K562 (cell line): ENCODE measurements around the gene MAP3K20. TPM values are rescaled to one million over a fixed set of nuclear protein-coding genes. Genes with fewer than 3 reads are reported as not detected.

Experiments used
- ATAC-seq: fragments of 200-7000 bp; cut with Tn5 transposase; 3 replicates; pipeline ENCODE4 v1.9.1; 2020; ENCODE audit warnings: moderate library complexity
- BruUV-seq: library from RNA; stranded (reverse); fragments of 400-500 nt; replicated peaks from 2 replicates; lab custom pipeline; 2021; lab: Mats Ljungman, UMichigan
- CTCF ChIA-PET: fragments of 300-600 bp; formaldehyde crosslinking; extraction: SDS; loops from one replicate; lab custom pipeline; 2021; ENCODE audit warnings: low intra/inter-chr PET ratio; lab: Yijun Ruan, JAX
- POLR2A ChIA-PET: fragments of 300-600, 350-650 bp; sonication (Branson Sonifier 250); formaldehyde crosslinking; extraction: SDS; loops from one replicate; lab custom pipeline; 2021; ENCODE audit warnings: antibody characterized with exemption, inconsistent platforms; lab: Yijun Ruan, JAX
- DNase-seq, 4 experiments: peaks; one replicate each; pipeline versions ENCODE4 v3.0.0 to v3.0.0-alpha.2; 2011 to 2018; ENCODE audit warnings: low spot score in 3 of 4, mixed read lengths in 3 of 4; ENCODE audit errors: extremely low read depth in 1 of 4
- FAIRE-seq: peaks from 2 replicates; lab custom pipeline; 2011; peaks lifted over from hg19 to GRCh38; lab: Jason Lieb, UNC
- H2AFZ ChIP-seq: 2 replicates; pipeline ENCODE4 v1.6.0; 2011; ENCODE audit warnings: low read depth, low read length, control low read depth, inconsistent platforms
- H3K27ac ChIP-seq: fragments of 200-600 bp; 3 replicates; pipeline ENCODE4 v1.8.0; 2011; ENCODE audit warnings: low read depth, mild to moderate bottlenecking, control low read depth, inconsistent platforms, low read length, moderate library complexity, mixed read lengths; ENCODE audit errors: extremely low read depth
- H3K27me3 ChIP-seq, 2 experiments: fragments of 300-600 bp in 1 of 2; 2 replicates in 1 of 2; 3 replicates in 1 of 2; pipeline versions ENCODE4 v1.6.0 to v1.8.0; 2011; ENCODE audit warnings: inconsistent platforms in 2 of 2, low read length in 2 of 2, mild to moderate bottlenecking in 1 of 2, mixed read lengths in 1 of 2, moderate library complexity in 1 of 2; ENCODE audit not compliant: control insufficient read depth in 2 of 2, insufficient read depth in 2 of 2
- H3K36me3 ChIP-seq: fragments of 300-600 bp; 3 replicates; pipeline ENCODE4 v1.8.0; 2011; ENCODE audit warnings: mild to moderate bottlenecking, low read length, inconsistent platforms; ENCODE audit not compliant: control insufficient read depth, insufficient read depth
- H3K4me1 ChIP-seq, 2 experiments: fragments of 200-600 bp in 1 of 2; replicated peaks in 1 of 2; 2 replicates in 1 of 2; 3 replicates in 1 of 2; pipeline versions ENCODE4 v1.5.1 to v1.8.0; 2011; ENCODE audit warnings: inconsistent platforms in 2 of 2, low read length in 2 of 2, mild to moderate bottlenecking in 1 of 2, mixed read lengths in 1 of 2, moderate library complexity in 1 of 2; ENCODE audit not compliant: control insufficient read depth in 2 of 2, insufficient read depth in 2 of 2
- H3K4me2 ChIP-seq: 2 replicates; pipeline ENCODE4 v1.6.1; 2011; ENCODE audit warnings: low read length, control low read depth, inconsistent platforms, mixed read lengths; ENCODE audit not compliant: insufficient read depth
- H3K4me3 ChIP-seq: fragments of 200-600 bp; sonication (generic), shearing (Covaris generic); 2 replicates; pipeline ENCODE4 v1.5.1; 2016; ENCODE audit warnings: control low read depth, inconsistent platforms
- H3K79me2 ChIP-seq: fragments of 200-600 bp; 3 replicates; pipeline ENCODE4 v1.8.0; 2011; ENCODE audit warnings: low read length, inconsistent platforms; ENCODE audit not compliant: control insufficient read depth, insufficient read depth
- H3K9ac ChIP-seq, 2 experiments: 2 replicates each; pipeline versions ENCODE4 v1.6.0 to v1.6.1; 2011; ENCODE audit warnings: low read depth in 2 of 2, low read length in 2 of 2, control low read depth in 1 of 2, inconsistent platforms in 1 of 2, mild to moderate bottlenecking in 1 of 2, mixed read lengths in 1 of 2; ENCODE audit not compliant: insufficient read depth in 1 of 2
- H3K9me1 ChIP-seq: one replicate; pipeline ENCODE4 v1.6.0; 2011; ENCODE audit warnings: inconsistent platforms, mild to moderate bottlenecking, low read length, moderate library complexity; ENCODE audit not compliant: control insufficient read depth, insufficient read depth
- H3K9me3 ChIP-seq: replicated peaks from 2 replicates; pipeline ENCODE4 v1.5.1; 2011; ENCODE audit warnings: low read depth, low read length, inconsistent platforms; ENCODE audit not compliant: control insufficient read depth, insufficient read depth
- H4K20me1 ChIP-seq: replicated peaks from 2 replicates; pipeline ENCODE4 v1.6.1; 2011; ENCODE audit warnings: low read length, inconsistent platforms, mixed read lengths; ENCODE audit not compliant: control insufficient read depth, insufficient read depth
- ATF2 ChIP-seq: sonication (generic); formaldehyde crosslinking; IDR thresholded peaks from 2 replicates; pipeline ENCODE4 v1.8.1; 2022; ENCODE audit warnings: missing genetic modification reagents
- CUX1 ChIP-seq: fragments of 200-800 bp; sonication (Bioruptor generic); IDR thresholded peaks from 2 replicates; pipeline ENCODE4 v1.6.1; 2016; ENCODE audit warnings: missing genetic modification characterization, missing compliant biosample characterization
- DLX4 ChIP-seq: fragments of 250-450 bp; sonication (Bioruptor Pico); IDR thresholded peaks from 2 replicates; pipeline ENCODE4 v1.6.1; 2021; ENCODE audit warnings: mild to moderate bottlenecking
- HINFP ChIP-seq: fragments of 450-650 bp; conservative IDR thresholded peaks from 2 replicates; pipeline ENCODE4 v1.6.1; 2016; ENCODE audit warnings: missing genetic modification characterization, low read depth, mild to moderate bottlenecking, control low read depth, missing compliant biosample characterization
- PML ChIP-seq: IDR thresholded peaks from 2 replicates; pipeline ENCODE4 v1.6.1; 2012; ENCODE audit warnings: low read length, inconsistent platforms
- RBBP5 ChIP-seq: fragments of 200-600 bp; sonication (generic); IDR thresholded peaks from 2 replicates; pipeline ENCODE4 v1.6.1; 2012; ENCODE audit warnings: borderline replicate concordance, mild to moderate bottlenecking, low read length, control low read depth, inconsistent platforms; ENCODE audit not compliant: insufficient read depth, poor library complexity, severe bottlenecking
- SP1 ChIP-seq: sonication (generic); formaldehyde crosslinking; IDR thresholded peaks from 2 replicates; pipeline ENCODE4 v1.8.1; 2022; ENCODE audit warnings: mild to moderate bottlenecking, missing genetic modification reagents
- ZBTB33 ChIP-seq: sonication (generic); formaldehyde crosslinking; IDR thresholded peaks from 2 replicates; pipeline ENCODE4 v1.8.1; 2023; ENCODE audit warnings: mild to moderate bottlenecking, missing genetic modification reagents
- WGBS: fragments of 100-300 bp; shearing (Covaris generic); methylation state at CpG from one replicate; pipeline ENCODE4 v1.1.6; 2016; ENCODE audit warnings: low coverage, mixed read lengths; ENCODE audit not compliant: insufficient coverage; ENCODE audit errors: missing lambda C conversion rate; 5-methylcytosine and 5-hydroxymethylcytosine counted together
- in situ Hi-C: fragments of 300-500 bp; cut with MboI; formaldehyde crosslinking; loops from 4 replicates; pipeline ENCODE4 v1.15.0; 2018; ENCODE audit warnings: inconsistent platforms, mixed read lengths
- intact Hi-C: fragments of 100-400 bp; cut with micrococcal nuclease; formaldehyde crosslinking; loops from 2 replicates; pipeline ENCODE4 v1.14.2; 2022
- polyA plus RNA-seq, 8 experiments: library from polyadenylated mRNA; depleted of rRNA in 4 of 8; stranded (reverse) in 5 of 8; unstranded in 3 of 8; fragments of >200 nt; fragmentation: Nextera tagmentation in 2 of 8; fragmentation: Illumina TruSeq in 1 of 8; extraction: Ambion mirVana in 2 of 8; extraction: Trizol in 1 of 8; gene quantifications; 2 replicates each; pipeline versions ENCODE4 v1.2.1 to v1.2.3, GENCODE V29; 2011 to 2014; ENCODE audit warnings: inconsistent platforms in 1 of 8, missing spikeins in 1 of 8
- total RNA-seq, 7 experiments: library from RNA; depleted of rRNA in 6 of 7; stranded (reverse); fragments of >200 nt in 6 of 7; fragmentation: Illumina TruSeq in 2 of 7; extraction: Trizol in 2 of 7; gene quantifications; 2 replicates each; pipeline versions ENCODE4 v1.2.1 to v1.2.3, GENCODE V29; 2011 to 2021; ENCODE audit warnings: low replicate concordance in 1 of 7

The MAP3K20 gene
- total and polyA plus RNA-seq, 9 of the 15 experiments (the other 6 are each of a cell fraction or from before 2014, with no cell fraction given), result 9.8 to 34.2 (median 27.3) TPM

GRCh38 chr2:173288561-173288960 lies 212.9 kb downstream of the MAP3K20 start:
- Histone ChIP-seq H3K36me3 (no peaks in the 10 kb centered on the region), H3K27ac (no peak overlapping the region), H3K4me1 (peaks cover 9 to 11% of the 10 kb centered on the region in 2 experiments; a peak in 4 of 5 replicates), H3K4me2 (no peak overlapping the region), H4K20me1 (no peaks in the 10 kb centered on the region), H3K9ac (no peak overlapping the region), H3K79me2 (no peaks in the 10 kb centered on the region), H3K9me1 (no peaks in the 10 kb centered on the region), H3K4me3 (no peak overlapping the region), H3K27me3 (no peaks in the 10 kb centered on the region), H3K9me3 (peaks cover 22% of the 10 kb centered on the region), H2AFZ (no peak overlapping the region)
- FAIRE-seq (no peak), DNase-seq (no peak), ATAC-seq (no peak)
- TF ChIP-seq ZBTB33 (no peak), ATF2 (CRISPR knock-in tag) (no peak), PML (no peak), SP1 (no peak), RBBP5 (no peak), HINFP (tag) (no peak), CUX1 (CRISPR knock-in tag) (no peak), DLX4 (CRISPR knock-in tag) (no peak)
- ChIA-PET POLR2A (no interaction called here), CTCF (interaction anchor here (0.6 kb wide), 1 partner anchor 503 kb away, joined by 3 read pairs; no protein-coding TSS in a partner anchor)
- no TSS peak for BruUV-seq
- WGBS, result 28% methylated on average over 3 of the region's 3 CpGs
- intact Hi-C loops (loop anchor here (5.0 kb wide), 1 partner anchor 159 kb away; no protein-coding TSS in a partner anchor), in situ Hi-C loops (no loop called here)
